H1 (cell line): Measurements from ENCODE around the gene GALNT18. TPM values are rescaled to one million over a fixed set of nuclear protein-coding genes. Genes with fewer than 3 reads are reported as not detected.

Experiments
- CTCF ChIA-PET: fragments of 300-600 bp; sonication (Branson Sonifier 250); formaldehyde crosslinking; loops from one replicate; lab custom pipeline; 2021; ENCODE audit not compliant: partially characterized antibody; lab: Charles Lee
- POLR2A ChIA-PET: fragments of 300-600 bp; sonication (Branson Sonifier 250); formaldehyde crosslinking; loops from one replicate; lab custom pipeline; 2021; ENCODE audit warnings: inconsistent platforms; ENCODE audit not compliant: partially characterized antibody; lab: Charles Lee
- DNase-seq, 2 experiments: peaks; one replicate each; pipeline versions ENCODE4 v3.0.0 to v3.0.0-alpha.2; 2010 to 2022; ENCODE audit warnings: low spot score in 2 of 2, low read depth in 1 of 2, mixed read lengths in 1 of 2
- FAIRE-seq: peaks from 2 replicates; lab custom pipeline; 2011; peaks lifted over from hg19 to GRCh38; lab: Jason Lieb, UNC
- H2AFZ ChIP-seq: 2 replicates; pipeline ENCODE4 v1.8.1; 2012; ENCODE audit warnings: low read length, inconsistent platforms
- H2AK5ac ChIP-seq: 2 replicates; pipeline ENCODE4 v1.6.1; 2013; ENCODE audit warnings: low read depth, low read length
- H2BK120ac ChIP-seq: replicated peaks from 2 replicates; pipeline ENCODE3; 2013; ENCODE audit warnings: low read depth, low read length, inconsistent platforms
- H2BK12ac ChIP-seq: 2 replicates; pipeline ENCODE4 v1.6.1; 2013; ENCODE audit warnings: low read depth, low read length
- H2BK15ac ChIP-seq: 2 replicates; pipeline ENCODE4 v1.6.1; 2013; ENCODE audit warnings: low read length
- H2BK20ac ChIP-seq: 2 replicates; pipeline ENCODE4 v1.6.1; 2013; ENCODE audit warnings: low read length
- H2BK5ac ChIP-seq: 2 replicates; pipeline ENCODE4 v1.6.1; 2013; ENCODE audit warnings: low read depth, low read length
- H3K14ac ChIP-seq: 2 replicates; pipeline ENCODE4 v1.6.1; 2013; ENCODE audit warnings: inconsistent platforms; ENCODE audit not compliant: insufficient read length
- H3K18ac ChIP-seq: 2 replicates; pipeline ENCODE4 v1.6.1; 2013; ENCODE audit warnings: low read length; ENCODE audit errors: extremely low read depth
- H3K23ac ChIP-seq: 2 replicates; pipeline ENCODE4 v1.6.1; 2013; ENCODE audit warnings: inconsistent platforms; ENCODE audit not compliant: insufficient read length
- H3K23me2 ChIP-seq: 2 replicates; pipeline ENCODE4 v1.6.1; 2013; ENCODE audit warnings: low read depth, low read length
- H3K27ac ChIP-seq: 2 replicates; pipeline ENCODE4 v1.6.1; 2011; ENCODE audit warnings: low read depth, low read length, inconsistent platforms
- H3K27me3 ChIP-seq, 4 experiments: replicated peaks in 1 of 4; 1 replicate in 1 of 4; 2 replicates in 3 of 4; pipeline versions ENCODE4 v1.6.1 to v1.8.1; 2011 to 2013; ENCODE audit warnings: low read length in 3 of 4, mild to moderate bottlenecking in 3 of 4, inconsistent platforms in 2 of 4, mixed read lengths in 2 of 4, moderate library complexity in 1 of 4; ENCODE audit not compliant: control insufficient read depth in 3 of 4, insufficient read depth in 3 of 4; ENCODE audit errors: extremely low read depth in 1 of 4
- H3K36me3 ChIP-seq, 4 experiments: 2 replicates each; pipeline versions ENCODE4 v1.6.1 to v1.8.1; 2011 to 2013; ENCODE audit warnings: mild to moderate bottlenecking in 4 of 4, low read length in 3 of 4, moderate library complexity in 2 of 4, control low read depth in 1 of 4, inconsistent platforms in 1 of 4; ENCODE audit not compliant: insufficient read depth in 4 of 4, control insufficient read depth in 2 of 4
- H3K4ac ChIP-seq: replicated peaks from 2 replicates; pipeline ENCODE3; 2013; ENCODE audit warnings: low read length, low read depth, mixed read lengths, inconsistent platforms; ENCODE audit not compliant: insufficient read length
- H3K4me1 ChIP-seq, 4 experiments: replicated peaks in 1 of 4; 1 replicate in 1 of 4; 2 replicates in 3 of 4; pipeline versions ENCODE4 v1.6.1 to v1.8.1; 2011 to 2013; ENCODE audit warnings: low read length in 3 of 4, inconsistent platforms in 2 of 4, mixed read lengths in 1 of 4; ENCODE audit not compliant: insufficient read depth in 4 of 4, control insufficient read depth in 3 of 4
- H3K4me2 ChIP-seq, 2 experiments: 2 replicates each; pipeline versions ENCODE4 v1.6.1 to v1.8.1; 2011 to 2013; ENCODE audit warnings: low read depth in 2 of 2, low read length in 2 of 2, control low read depth in 1 of 2, inconsistent platforms in 1 of 2, mild to moderate bottlenecking in 1 of 2; ENCODE audit not compliant: insufficient read depth in 1 of 2
- H3K4me3 ChIP-seq, 4 experiments: fragments of 200-600, 300-600 bp in 1 of 4; sonication (generic), shearing (Covaris generic), sonication (Bioruptor Twin) in 1 of 4; 2 replicates each; pipeline versions ENCODE4 v1.5.1 to v1.8.1; 2011 to 2016; ENCODE audit warnings: low read length in 4 of 4, low read depth in 3 of 4, control low read depth in 2 of 4, inconsistent platforms in 2 of 4, mild to moderate bottlenecking in 2 of 4, mixed read lengths in 1 of 4, moderate library complexity in 1 of 4; ENCODE audit not compliant: insufficient read depth in 2 of 4; ENCODE audit errors: extremely low read depth in 1 of 4
- H3K56ac ChIP-seq: replicated peaks from 2 replicates; pipeline ENCODE3; 2013; ENCODE audit warnings: low read depth, mild to moderate bottlenecking, mixed read lengths, low read length, inconsistent platforms; ENCODE audit not compliant: insufficient read length
- H3K79me1 ChIP-seq: 2 replicates; pipeline ENCODE4 v1.6.1; 2013; ENCODE audit warnings: low read depth, low read length, control low read depth
- H3K79me2 ChIP-seq, 2 experiments: 2 replicates each; pipeline versions ENCODE4 v1.6.1 to v1.8.1; 2012 to 2013; ENCODE audit warnings: low read length in 2 of 2, mild to moderate bottlenecking in 2 of 2, inconsistent platforms in 1 of 2; ENCODE audit not compliant: insufficient read depth in 2 of 2, control insufficient read depth in 1 of 2
- H3K9ac ChIP-seq, 4 experiments: replicated peaks in 1 of 4; 1 replicate in 1 of 4; 2 replicates in 3 of 4; pipeline versions ENCODE4 v1.6.1 to v1.8.1; 2011 to 2013; ENCODE audit warnings: low read depth in 3 of 4, low read length in 3 of 4, control low read depth in 2 of 4, mild to moderate bottlenecking in 2 of 4, moderate library complexity in 2 of 4, inconsistent platforms in 1 of 4; ENCODE audit errors: extremely low read depth in 1 of 4
- H3K9me3 ChIP-seq, 2 experiments: 2 replicates each; pipeline versions ENCODE4 v1.6.1 to v1.8.1; 2012 to 2013; ENCODE audit warnings: mild to moderate bottlenecking in 2 of 2, moderate library complexity in 2 of 2, control low read depth in 1 of 2, inconsistent platforms in 1 of 2, low read depth in 1 of 2, low read length in 1 of 2, mixed read lengths in 1 of 2; ENCODE audit not compliant: insufficient read depth in 2 of 2
- H4K20me1 ChIP-seq, 2 experiments: replicated peaks in 1 of 2; 2 replicates each; pipeline versions ENCODE3 to v1.8.1; 2011 to 2013; ENCODE audit warnings: inconsistent platforms in 2 of 2, low read length in 2 of 2, mild to moderate bottlenecking in 1 of 2; ENCODE audit not compliant: insufficient read depth in 2 of 2, control insufficient read depth in 1 of 2
- H4K5ac ChIP-seq: 2 replicates; pipeline ENCODE4 v1.6.1; 2013; ENCODE audit warnings: low read length, low read depth, mixed read lengths, inconsistent platforms; ENCODE audit not compliant: insufficient read length
- H4K8ac ChIP-seq: 2 replicates; pipeline ENCODE4 v1.8.0; 2013; ENCODE audit warnings: mild to moderate bottlenecking, moderate library complexity, low read length, inconsistent platforms; ENCODE audit not compliant: insufficient read depth; ENCODE audit errors: extremely low read depth
- H4K91ac ChIP-seq: replicated peaks from 2 replicates; pipeline ENCODE3; 2013; ENCODE audit warnings: low read length, mixed read lengths, inconsistent platforms; ENCODE audit not compliant: insufficient read length
- CTCF ChIP-seq, 3 experiments: IDR thresholded peaks; 1 replicate in 2 of 3; 2 replicates in 1 of 3; pipeline versions ENCODE4 v1.5.1 to v1.6.1; 2011; ENCODE audit warnings: low read length in 3 of 3, mild to moderate bottlenecking in 3 of 3, inconsistent platforms in 2 of 3, low read depth in 1 of 3, moderate library complexity in 1 of 3; ENCODE audit not compliant: insufficient read depth in 1 of 3; ENCODE audit errors: control extremely low read depth in 1 of 3
- GABPA ChIP-seq: IDR thresholded peaks from 2 replicates; pipeline ENCODE4 v1.6.1; 2011; ENCODE audit warnings: mild to moderate bottlenecking, low read length, moderate library complexity, borderline replicate concordance; ENCODE audit not compliant: insufficient read depth
- MAX ChIP-seq: IDR thresholded peaks from 2 replicates; pipeline ENCODE4 v1.6.1; 2012; ENCODE audit warnings: inconsistent platforms
- PHF8 ChIP-seq: fragments of 200-600 bp; sonication (generic); conservative IDR thresholded peaks from 2 replicates; pipeline ENCODE4 v1.7.1; 2012; ENCODE audit warnings: low read depth, mild to moderate bottlenecking, inconsistent platforms, low read length, moderate library complexity
- POLR2AphosphoS5 ChIP-seq: IDR thresholded peaks from 2 replicates; pipeline ENCODE4 v1.6.1; 2011; ENCODE audit warnings: low read depth, low read length
- RFX5 ChIP-seq: IDR thresholded peaks from 2 replicates; pipeline ENCODE4 v1.6.1; 2011; ENCODE audit warnings: low read depth, low read length, improper control_type of control experiment, borderline replicate concordance
- WGBS, 2 experiments: shearing (Covaris generic) in 1 of 2; methylation state at CpG; one replicate each; pipeline versions ENCODE4 v1.1.6 to v1.1.7; 2013 to 2015; ENCODE audit warnings: low lambda C conversion rate in 2 of 2, mixed read lengths in 2 of 2, inconsistent platforms in 1 of 2, low coverage in 1 of 2, missing lambda C conversion rate in 1 of 2; ENCODE audit not compliant: insufficient replicate concordance in 2 of 2, insufficient coverage in 1 of 2, insufficient read length in 1 of 2; ENCODE audit errors: extremely low coverage in 1 of 2, missing lambda C conversion rate in 1 of 2; 5-methylcytosine and 5-hydroxymethylcytosine counted together
- polyA plus RNA-seq, 7 experiments: library from polyadenylated mRNA; depleted of rRNA in 3 of 7; stranded (reverse) in 5 of 7; unstranded in 2 of 7; fragments of >200 nt in 5 of 7; fragments of 200-250 nt in 2 of 7; gene quantifications; 1 replicate in 5 of 7; 2 replicates in 1 of 7; 4 replicates in 1 of 7; pipeline versions ENCODE4 v1.2.1 to v1.2.3, GENCODE V29; 2011 to 2013; ENCODE audit warnings: missing spikeins in 2 of 7, mixed read lengths in 2 of 7
- total RNA-seq: library from RNA; stranded (reverse); fragmentation: NEBNext Ultra II Directional; extraction: Animal tissue kit (Norgen Biotek cat#: 25700); gene quantifications from 2 replicates; pipeline ENCODE4 v1.2.1, GENCODE V29; 2021

Gene GALNT18
- total and polyA plus RNA-seq, 2 of the 8 experiments (the other 6 are each of a cell fraction or from before 2014, with no cell fraction given): 6.0 to 9.4 TPM

DNA sequence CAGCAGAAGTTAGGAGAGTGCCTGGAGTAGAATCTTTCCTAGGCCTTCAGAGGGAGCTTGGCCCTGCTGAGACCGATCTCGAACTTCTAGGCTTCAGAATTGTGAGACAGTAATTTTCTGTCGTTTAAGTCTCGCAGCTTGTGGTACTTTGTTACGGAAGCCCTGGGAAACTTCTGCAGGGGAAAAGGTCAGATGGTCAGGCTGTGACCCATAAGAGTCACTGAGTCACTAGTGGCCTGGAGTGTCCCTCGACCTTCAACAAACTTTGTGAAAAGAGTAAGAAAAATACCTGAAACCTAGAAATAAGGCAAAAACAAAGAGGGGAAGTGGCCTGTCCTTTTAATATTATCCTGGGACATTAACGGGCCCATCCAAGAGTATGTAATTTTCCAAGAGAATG lies 303.3 kb downstream of the GALNT18 start:
- no peak overlapping the region for H3K9ac ChIP-seq
- no peak overlapping the region for H2BK12ac ChIP-seq

More for the DNA sequence above, 303.3 kb downstream of the GALNT18 start:
- 88% methylated on average over 7 of the region's 7 CpGs; no CpG with 5 or more reads in 1 of the 2 experiments for WGBS, 2 experiments
- Histone ChIP-seq H3K23ac (no peak overlapping the region), H2BK120ac (no peak overlapping the region), H3K4me3 (no peak overlapping the region), H3K56ac (no peak overlapping the region), H3K27me3 (0 out of 7 replicates have a peak, but pooled peaks cover 0 to 2% (median 0%) of the 10 kb centered on the region in 4 experiments), H4K91ac (no peak overlapping the region), H3K4me2 (no peak overlapping the region), H3K9me3 (0 out of 4 replicates have a peak, but pooled peaks cover 0 to 2% of the 10 kb centered on the region in 2 experiments), H4K20me1 (no peaks in the 10 kb centered on the region), H3K4ac (no peak overlapping the region), H2BK20ac (no peak overlapping the region), H2AFZ (no peak overlapping the region), H3K36me3 (no peaks in the 10 kb centered on the region), H3K23me2 (no peaks in the 10 kb centered on the region), H3K79me1 (no peaks in the 10 kb centered on the region), H4K5ac (no peak overlapping the region), H3K27ac (no peak overlapping the region), H2BK5ac (no peak overlapping the region), H3K14ac (no peak overlapping the region)
- CTCF ChIA-PET: no interaction called here
- no peak for FAIRE-seq
- TF ChIP-seq CTCF (IDR thresholded peaks at IDR 0.05; ENCODE audit: control extremely low read depth in 1 of 3, insufficient read depth in 1 of 3, low read depth in 1 of 3, low read length in 3 of 3): no peak
- no peak for TF ChIP-seq MAX
- no peak for TF ChIP-seq GABPA
- no peak for TF ChIP-seq RFX5
- no peak for TF ChIP-seq PHF8
- no peak for TF ChIP-seq POLR2AphosphoS5
- TF ChIP-seq, all 59 proteins: peak for 0
- Histone ChIP-seq H2BK15ac (no peak overlapping the region), H3K18ac (no peak overlapping the region), H3K4me1 (no peaks in the 10 kb centered on the region), H2AK5ac (no peak overlapping the region), H3K79me2 (no peaks in the 10 kb centered on the region), H4K8ac (no peak overlapping the region)
- no peak for DNase-seq
- POLR2A ChIA-PET: no interaction called here
